NB4 (cell line): Measurements from ENCODE around the gene WBP2NL.

ENCODE experiments used
- DNase-seq: peaks from one replicate; pipeline ENCODE4 v3.0.0; 2010; ENCODE audit warnings: low read depth
- H3K4me3 ChIP-seq: one replicate; pipeline ENCODE4 v1.5.1; 2011; ENCODE audit warnings: mild to moderate bottlenecking, low read depth, low read length, moderate library complexity
- MYC ChIP-seq: IDR thresholded peaks from 2 replicates; pipeline ENCODE4 v1.6.1; 2011; ENCODE audit warnings: low read depth, low read length
- POLR2A ChIP-seq: IDR thresholded peaks from 2 replicates; pipeline ENCODE4 v1.6.1; 2011; ENCODE audit warnings: mild to moderate bottlenecking; ENCODE audit not compliant: insufficient read length; ENCODE audit errors: extremely low read depth
- TF ChIP-seq, protein P1 (sequence below): IDR thresholded peaks from 2 replicates; pipeline ENCODE4 v1.6.1; 2011; ENCODE audit warnings: low read depth, low read length
- TF ChIP-seq, protein P2 (sequence below): IDR thresholded peaks from one replicate; pipeline ENCODE4 v1.5.1; 2012; ENCODE audit warnings: low read depth, low read length

WBP2NL gene

DNA sequence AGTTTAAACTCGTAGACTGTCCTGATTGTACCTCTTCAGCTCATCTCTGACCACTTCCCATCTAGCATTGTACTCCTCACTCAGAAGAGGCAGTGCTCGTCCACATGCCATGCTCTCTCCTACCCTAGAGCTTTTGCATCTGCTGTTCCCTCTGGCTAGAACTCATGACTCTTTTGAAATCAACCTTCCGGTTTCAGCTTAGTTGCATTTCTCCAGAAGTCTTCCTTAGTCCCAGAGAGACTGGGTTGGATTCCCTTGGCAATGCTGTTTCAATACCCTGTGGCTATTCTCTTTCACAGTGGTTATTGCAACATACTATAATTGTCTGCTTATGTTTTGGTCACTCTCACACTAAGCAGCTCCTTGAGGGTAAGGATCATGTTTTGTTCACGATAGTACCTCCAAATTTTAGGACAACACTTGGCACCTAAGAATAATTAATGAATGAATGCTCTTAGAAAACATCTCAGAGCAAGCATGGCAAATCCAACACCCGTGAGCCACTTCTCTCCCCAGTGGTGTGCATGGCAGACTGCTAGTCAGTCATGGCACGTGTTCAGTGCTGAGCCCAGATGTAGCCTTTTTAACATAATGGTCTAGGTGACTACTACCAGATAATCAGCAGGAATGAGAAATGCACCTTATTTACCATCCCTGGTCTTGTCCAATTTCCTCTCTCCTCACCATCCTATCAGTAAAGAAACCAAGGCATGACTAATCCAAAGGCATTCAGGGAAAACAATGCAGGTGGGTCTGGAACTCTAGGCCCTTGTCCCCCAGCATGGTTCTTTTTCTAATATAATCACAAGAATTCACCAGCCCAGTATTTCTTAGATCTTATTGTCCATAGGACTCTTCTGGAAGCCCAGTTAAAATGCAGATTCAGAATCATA, 14.8 kb upstream of the WBP2NL start:
- TF ChIP-seq MYC: 0 out of 2 replicates have a peak, but pooled peaks have one; percentile 12
- TF ChIP-seq, protein P1, sequence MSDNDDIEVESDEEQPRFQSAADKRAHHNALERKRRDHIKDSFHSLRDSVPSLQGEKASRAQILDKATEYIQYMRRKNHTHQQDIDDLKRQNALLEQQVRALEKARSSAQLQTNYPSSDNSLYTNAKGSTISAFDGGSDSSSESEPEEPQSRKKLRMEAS: no peak; the same call in 1 of the 2 replicates
- TF ChIP-seq, protein P2, sequence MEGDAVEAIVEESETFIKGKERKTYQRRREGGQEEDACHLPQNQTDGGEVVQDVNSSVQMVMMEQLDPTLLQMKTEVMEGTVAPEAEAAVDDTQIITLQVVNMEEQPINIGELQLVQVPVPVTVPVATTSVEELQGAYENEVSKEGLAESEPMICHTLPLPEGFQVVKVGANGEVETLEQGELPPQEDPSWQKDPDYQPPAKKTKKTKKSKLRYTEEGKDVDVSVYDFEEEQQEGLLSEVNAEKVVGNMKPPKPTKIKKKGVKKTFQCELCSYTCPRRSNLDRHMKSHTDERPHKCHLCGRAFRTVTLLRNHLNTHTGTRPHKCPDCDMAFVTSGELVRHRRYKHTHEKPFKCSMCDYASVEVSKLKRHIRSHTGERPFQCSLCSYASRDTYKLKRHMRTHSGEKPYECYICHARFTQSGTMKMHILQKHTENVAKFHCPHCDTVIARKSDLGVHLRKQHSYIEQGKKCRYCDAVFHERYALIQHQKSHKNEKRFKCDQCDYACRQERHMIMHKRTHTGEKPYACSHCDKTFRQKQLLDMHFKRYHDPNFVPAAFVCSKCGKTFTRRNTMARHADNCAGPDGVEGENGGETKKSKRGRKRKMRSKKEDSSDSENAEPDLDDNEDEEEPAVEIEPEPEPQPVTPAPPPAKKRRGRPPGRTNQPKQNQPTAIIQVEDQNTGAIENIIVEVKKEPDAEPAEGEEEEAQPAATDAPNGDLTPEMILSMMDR: no peak
- no peak overlapping the region for H3K4me3 ChIP-seq
- peak; percentile 88 for DNase-seq

DNA sequence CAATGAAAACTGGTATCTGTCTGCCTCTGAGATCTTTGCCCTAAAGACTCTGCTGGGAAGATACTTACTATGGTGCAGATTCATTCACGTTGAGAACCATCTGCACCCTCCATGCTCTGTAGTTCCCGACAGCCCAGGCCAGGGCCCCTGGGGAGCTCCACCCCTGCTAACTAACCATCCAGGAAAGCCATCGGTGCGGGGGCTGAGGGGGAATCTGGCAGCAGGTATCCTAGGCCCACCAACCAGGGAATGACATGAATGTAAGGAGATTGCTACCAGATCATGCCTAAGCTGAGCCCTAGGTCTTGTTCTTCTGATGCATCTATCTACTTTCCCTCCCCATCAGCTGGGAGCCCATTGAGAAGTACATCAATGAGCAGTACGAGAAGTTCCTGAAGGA, 11.3 kb upstream of the WBP2NL start:
- H3K4me3 ChIP-seq: no peak overlapping the region
- no peak for DNase-seq
- TF ChIP-seq, protein P1: no peak
- TF ChIP-seq POLR2A (no peak), MYC (no peak)
- TF ChIP-seq, protein P2: no peak

DNA sequence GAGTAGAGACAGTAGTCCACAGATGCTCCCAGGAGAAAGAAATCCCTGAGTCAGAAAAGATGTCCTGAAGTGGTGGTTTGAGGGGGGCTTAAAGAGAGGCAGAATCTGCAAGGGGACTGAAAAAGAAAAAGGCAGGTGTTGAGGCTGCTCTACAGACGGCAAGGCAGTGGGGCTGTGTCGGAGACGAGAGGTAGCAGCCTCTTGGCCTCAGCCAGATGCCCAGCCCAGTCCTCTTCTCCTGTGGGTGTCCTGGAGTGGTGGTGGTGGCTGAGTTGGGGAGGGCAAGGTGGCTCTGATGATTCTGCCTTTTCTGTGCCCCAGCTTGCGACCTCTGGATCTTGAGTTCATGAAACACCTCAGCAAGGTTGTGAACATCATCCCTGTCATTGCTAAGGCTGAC, 9.3 kb upstream of the WBP2NL start:
- TF ChIP-seq, protein P1: no peak
- TF ChIP-seq, protein P2: no peak
- TF ChIP-seq MYC (no peak), POLR2A (no peak)
- no peak for DNase-seq
- no peak overlapping the region for H3K4me3 ChIP-seq

DNA sequence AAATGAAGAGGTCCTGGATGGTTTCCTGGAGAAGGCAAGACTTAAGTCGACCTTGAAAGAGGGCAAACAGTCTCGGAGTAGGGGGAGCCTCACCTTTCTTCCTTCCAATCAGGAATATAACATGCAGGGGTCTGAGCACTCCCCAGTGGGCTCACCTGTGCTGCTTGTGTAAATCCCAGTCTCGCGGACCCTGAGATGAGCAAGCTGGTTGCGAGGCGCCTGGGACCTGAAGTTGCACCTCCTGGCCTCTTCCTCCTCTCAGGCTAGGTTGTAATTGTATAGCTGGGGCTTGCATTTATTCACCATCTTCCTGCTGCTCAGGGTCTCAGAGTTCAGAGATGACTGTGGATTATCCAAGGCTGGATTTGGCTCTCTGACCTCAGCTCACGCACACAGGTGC, 7.5 kb upstream of the WBP2NL start:
- no peak for DNase-seq
- no peak for TF ChIP-seq MYC
- no peak for TF ChIP-seq POLR2A
- TF ChIP-seq, protein P1: no peak
- TF ChIP-seq, protein P2: no peak
- no peak overlapping the region for H3K4me3 ChIP-seq

DNA sequence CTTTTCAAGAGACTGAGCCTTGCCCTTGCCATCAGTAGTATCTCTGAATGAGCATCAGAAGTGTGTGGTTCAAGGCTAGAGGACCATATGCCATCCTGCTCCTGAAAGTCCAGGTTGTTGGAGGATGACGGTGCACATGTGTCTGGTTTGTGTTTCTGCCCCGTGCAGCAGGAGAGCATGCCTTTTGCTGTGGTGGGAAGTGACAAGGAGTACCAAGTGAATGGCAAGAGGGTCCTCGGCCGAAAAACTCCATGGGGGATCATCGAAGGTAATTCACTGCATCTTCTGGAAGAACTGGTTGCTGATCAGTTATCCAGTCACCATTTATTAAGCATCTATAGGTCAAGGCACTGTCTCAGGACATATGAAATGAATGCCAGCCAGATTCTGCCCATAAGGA, 6.1 kb upstream of the WBP2NL start:
- TF ChIP-seq, protein P1: no peak
- TF ChIP-seq MYC: no peak
- TF ChIP-seq POLR2A: no peak
- TF ChIP-seq, protein P2: no peak

More for the DNA sequence above, 6.1 kb upstream of the WBP2NL start:
- no peak overlapping the region for H3K4me3 ChIP-seq
- DNase-seq: no peak
